NCI-H345 treated with DMSO at 0.1 percent for 48 hours (cell line): Measurements from ENCODE around the gene FHOD3.

ENCODE experiments used
- DNase-seq: peaks from one replicate; lab custom pipeline; 2025; ENCODE audit not compliant: unreplicated experiment; lab: John Stamatoyannopoulos, UW

FHOD3 gene

DNA sequence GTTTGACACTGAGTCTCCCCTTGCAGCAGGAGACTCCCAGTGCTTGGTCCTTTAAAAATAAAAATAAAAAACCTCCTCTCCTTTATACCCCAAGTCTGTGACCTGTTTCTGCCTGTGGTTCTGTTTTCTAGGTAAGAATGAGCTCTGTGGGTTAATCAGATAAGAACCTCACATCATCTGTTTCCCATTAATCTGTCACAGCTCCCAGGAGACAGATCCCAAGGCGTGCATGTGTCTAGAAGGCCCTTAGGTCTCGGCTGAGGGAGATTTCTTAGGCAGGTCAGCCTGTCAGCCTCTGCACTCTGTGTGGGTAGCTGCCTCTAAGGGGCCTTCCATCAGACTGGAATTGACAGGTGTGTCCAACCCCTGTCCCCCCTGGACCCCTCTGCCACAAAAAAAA lies 80.7 kb downstream of the FHOD3 start:
- DNase-seq, result no peak

DNA sequence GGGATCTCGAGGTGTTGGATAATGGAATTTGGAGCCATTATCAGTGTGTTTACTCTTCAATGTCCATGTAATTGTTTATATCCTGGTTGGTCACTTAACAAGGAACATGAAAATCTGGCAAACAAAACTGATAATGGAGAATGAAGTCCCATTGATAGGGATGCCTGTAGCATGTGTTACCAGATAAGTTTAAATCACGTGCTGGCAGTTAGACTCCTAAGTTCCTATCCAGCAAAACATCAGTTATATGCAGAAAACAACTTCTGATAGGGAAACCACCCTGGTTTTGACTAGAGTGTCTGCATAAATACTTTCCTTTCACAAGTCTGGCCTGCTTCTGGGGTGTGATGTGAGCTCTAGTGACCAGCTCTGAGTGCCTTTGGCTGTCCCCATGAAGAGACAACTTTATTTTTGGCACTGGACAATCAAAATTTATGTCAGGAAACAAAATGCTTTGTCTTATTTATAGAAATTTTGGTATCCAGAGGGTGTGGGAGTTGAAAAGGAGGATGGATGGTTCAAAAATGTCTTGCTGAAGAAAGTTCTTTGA lies 82.0 kb downstream of the FHOD3 start:
- DNase-seq, result no peak

DNA sequence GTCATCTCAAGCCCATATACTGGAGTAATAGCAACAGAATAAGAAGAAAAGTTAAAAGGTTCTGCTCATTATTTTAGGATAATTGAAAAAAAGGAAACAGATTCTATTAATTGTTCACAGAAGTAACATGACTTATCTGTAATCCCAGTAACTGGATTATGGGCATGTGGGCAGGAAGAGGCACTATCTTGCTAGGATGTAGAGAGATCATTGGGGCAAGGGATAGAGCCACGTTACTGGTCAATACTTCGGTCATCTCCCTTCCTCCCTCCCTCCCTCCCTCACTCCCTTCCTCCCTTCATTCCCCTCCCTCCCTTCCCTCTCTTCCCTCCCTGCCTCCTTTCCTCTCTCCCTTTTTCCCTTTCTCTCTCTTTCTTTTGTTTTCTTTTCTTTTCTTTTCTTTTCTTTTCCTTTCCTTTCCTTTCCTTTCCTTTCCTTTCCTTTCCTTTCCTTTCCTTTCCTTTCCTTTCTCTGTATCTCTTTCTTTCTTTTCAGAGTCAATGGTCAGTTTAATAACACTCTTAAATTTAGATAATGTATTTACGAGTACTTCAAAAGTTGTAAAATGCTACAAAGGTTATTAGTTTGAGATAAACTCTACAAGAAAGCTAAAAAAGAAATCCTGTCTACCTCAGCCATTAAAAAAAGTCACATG lies 82.8 kb downstream of the FHOD3 start:
- no peak for DNase-seq

DNA sequence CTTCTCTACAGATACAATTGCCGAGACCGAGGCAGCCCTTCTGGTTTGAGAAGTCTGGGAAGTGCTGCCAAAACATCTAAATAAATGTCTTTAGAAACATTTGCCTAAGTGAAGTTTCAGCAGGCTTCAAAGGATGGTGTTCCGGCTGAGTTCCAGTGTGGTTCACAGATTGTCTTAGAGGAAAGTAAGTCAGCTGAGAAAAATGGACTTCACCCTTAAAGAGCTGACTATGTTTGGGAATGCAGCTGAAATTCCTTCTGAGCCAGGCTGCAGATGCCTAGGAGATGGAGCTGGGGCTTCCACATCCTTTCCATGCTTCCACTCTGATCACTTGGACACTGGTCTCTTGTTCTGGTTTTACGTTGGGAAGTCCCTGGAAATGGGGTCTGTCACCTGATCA lies 83.6 kb downstream of the FHOD3 start:
- no peak for DNase-seq

DNA sequence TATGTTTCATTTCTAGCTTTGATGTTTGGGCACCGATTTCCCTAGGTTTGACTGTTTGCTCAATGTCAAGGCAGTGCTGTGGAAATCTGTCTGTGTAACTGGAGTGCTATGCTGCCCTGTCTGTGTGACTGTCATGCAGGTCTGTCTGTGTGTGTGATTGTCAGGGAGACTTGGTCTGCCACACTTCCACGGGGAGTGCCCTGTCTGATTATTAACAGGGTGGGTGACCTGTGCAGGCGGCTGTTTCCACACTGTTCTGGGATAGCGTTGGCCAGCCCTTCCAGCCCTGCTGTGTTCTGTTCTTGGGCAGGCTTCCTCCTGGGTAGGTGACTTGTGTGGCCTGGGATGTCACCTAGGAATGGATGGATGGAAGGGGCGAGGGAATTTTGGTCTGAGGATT lies 85.3 kb downstream of the FHOD3 start:
- no peak for DNase-seq

DNA sequence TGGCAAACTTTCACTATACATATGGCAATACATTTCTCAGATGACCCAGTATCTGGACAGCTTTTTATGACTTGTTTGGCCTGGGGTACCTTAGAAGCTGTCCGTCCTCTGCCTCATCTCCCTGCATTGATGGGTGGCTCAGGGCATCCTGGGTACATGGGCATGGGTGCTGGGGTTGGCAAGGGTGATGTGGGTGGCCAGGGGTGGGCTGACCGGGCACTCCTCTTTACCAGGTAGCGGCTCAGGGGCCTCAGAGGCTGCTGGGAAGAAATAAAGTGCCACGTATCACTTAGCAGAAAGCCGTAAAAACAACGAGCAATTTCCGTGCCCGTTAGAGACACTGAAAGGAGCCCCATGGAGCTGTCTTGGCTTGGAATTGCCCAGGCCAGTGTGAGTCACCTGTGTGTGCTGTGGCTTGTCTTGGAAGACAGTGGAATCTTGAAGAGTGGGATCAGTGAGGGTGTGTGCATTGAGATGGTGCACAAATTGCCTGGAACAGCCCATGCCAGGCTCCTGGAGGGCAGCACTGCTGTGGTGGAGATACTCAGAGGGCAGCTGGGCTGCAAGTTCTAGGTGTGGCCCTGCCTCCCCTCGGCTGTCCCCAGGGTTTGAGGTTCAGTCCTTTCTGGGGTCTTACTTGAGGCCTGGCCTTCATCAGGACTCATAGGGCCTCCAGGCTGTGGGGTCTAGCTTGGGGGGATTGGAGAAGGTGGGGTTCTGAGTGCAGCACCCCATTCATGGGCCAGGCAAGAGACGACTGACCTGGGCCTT lies 88.8 kb downstream of the FHOD3 start:
- no peak for DNase-seq

DNA sequence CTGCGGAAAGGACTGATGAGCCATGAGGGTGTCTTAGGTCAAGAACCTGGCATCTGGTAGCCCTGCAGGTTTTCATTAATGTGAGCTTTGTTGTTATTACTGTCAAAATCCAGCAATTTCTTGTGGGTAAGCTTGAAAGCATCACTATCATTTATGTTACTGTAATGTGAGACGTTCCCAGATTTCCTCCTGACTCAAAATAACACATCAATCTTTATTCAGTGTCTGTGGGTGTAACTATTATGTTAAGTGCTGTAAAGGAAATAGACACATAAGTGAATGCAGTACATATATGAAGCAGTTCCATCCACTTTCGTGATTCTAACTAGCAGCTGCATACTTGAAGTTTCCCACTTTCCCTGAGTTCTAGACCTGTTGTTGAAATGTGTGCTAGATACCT lies 89.8 kb downstream of the FHOD3 start:
- no peak for DNase-seq

DNA sequence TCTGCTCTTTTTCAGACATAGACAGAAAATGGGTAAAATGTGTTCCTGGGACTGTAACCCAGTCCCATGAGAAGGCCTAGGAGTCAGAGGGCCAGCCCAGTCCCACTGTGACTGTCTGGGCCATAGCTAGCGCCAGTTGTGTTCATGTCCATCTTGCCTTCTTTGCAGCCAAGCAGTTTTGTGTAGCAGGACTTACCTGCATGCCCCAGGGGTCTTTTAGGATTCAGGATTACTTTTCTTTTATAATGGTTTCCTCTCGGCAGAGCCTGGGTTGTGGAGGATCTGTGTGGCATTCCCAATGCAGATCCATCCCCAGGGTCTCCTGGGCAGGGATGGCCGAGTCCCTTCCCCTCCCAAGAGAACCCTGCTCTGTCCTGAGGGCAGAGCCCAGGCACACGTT lies 90.8 kb downstream of the FHOD3 start:
- no peak for DNase-seq

DNA sequence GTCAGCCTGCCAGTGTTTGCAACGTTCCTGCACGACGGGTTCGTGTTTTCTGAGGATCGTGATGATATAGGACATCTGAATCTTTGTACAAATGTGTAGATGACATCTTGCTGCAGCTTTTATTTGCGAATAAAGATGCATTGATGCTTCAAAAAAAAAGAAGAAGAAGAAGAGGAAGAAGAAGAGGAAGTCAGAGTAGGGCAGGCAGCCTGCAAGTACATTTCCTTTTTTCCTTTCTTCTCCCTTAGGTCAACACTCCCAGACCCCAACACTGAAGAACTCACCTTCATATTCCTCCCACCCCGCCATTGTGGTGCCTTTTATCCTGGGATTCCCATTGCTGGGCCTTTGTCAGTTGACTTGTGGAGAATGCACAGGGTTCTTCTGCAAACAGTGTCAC lies 91.5 kb downstream of the FHOD3 start:
- no peak for DNase-seq

DNA sequence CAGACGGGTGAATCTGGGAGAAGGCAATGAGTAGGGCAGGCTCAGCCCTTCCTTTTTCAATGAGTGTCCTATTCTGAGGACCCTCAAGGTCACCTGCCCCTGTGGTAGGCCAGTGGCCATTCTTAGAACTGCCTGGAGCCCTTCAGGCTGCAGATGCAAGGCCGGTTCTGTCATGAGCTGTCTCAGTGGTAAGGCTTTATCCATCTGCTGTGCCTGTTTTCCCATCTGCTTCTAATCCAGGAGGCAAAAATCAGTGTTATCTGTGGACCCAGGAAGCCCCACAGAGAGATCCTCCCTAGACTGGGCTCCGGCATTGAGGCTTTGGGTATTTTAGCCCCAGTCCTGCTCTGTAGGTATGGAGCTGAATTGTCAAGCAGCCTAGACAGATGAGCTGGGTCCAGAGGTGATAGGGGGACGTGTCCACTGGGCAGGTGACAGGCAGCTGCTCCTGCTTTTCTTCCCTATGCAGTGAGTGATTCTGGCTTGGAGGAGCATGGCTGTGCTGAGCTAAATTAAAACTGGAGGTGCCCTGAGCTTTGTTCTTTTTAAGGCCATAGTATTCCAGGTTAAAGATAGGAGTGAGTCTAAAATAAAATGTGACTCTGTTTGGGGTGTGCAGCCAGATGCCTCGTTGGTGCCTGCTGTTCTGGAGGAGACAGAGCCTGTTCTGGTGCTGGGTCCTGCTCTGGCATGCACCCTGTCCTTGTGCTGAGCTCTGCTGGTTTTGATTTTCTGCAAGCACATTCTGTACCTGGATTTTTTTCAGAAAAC lies 92.5 kb downstream of the FHOD3 start:
- no peak for DNase-seq

DNA sequence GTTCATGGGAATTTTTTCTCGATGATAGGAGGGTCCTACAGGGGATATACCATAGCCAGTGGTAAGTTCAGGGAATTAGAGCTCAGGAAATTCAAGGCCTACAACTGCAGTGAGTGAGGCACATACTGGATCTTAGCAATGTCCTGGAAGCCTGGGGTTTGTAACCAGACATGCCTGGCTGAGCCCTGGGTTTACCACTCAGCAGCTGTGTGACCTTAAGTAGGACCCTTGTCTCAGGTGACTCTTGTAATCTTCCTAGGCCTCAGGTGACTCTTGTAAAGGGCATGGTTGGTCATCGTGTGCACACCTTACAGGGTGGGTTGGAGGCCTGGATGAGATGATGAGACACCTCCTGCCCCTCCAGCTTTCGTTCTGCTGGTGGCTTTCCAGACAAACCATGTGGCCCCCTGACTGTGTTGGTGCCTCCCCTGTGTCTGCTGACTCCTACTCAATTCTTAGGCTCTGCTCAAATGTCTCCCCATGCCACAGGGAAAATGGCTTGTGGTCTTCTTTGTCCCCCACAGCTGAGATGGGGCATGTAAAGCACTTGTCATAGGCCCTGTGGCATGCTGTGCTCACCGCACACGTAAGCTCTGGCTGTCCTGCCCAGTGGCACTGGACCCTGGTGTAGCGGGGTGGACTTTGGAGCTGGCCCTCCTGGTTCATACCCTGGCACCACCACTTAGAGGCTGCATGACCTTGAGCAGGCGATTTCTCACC lies 94.1 kb downstream of the FHOD3 start:
- no peak for DNase-seq

DNA sequence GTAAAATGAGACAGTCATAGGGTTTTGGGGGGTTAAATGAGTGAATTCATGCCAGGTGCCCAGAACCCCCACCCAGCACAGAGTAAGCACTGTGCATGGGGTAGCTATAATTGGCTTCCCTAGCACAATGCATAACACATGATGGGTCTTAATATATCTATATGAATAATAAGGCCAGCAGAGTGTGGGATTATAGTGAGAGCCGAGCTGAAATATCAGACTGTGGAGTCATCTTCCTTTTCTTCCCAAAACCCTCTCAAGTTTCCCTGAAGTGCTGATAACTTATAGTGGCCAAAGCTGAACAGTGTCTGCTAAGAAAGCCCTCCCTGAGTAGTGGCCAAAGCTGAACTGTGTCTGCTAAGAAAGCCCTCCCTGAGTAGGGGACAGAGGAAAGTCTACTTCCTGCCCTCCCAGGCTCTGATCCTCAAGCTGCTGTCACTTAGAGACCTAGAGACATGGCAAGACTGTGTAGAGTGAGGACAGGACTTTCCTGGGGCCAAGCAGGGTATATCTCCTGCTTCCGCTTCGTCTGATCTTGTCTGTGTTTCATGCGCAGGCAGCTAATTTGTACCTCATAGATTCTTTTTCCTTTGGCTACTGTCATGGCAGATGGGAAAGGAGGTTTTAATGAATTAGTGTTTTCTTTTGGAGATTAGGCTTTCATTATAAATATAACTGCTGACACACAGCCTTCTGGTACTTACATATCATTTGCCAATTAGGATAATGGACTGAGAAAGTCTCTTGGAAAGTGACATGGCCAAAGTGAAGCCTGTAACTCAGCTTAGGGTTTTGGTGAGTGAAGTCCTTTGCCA lies 94.9 kb downstream of the FHOD3 start:
- no peak for DNase-seq

DNA sequence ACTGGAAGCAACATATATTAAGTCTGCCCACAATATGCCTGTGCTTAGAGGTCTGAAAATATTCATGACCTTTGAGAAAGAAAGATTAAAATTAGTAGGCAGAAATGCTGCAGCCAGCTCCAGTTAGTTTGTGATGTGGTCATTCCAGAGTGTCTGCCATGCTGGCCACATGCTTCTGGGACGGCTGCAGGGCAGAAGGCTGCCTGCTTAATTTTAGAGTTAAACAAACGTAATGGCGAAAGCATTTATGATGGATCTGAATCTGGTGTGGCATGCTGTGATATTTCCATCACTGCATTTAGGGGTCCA lies 95.4 kb downstream of the FHOD3 start:
- no peak for DNase-seq

DNA sequence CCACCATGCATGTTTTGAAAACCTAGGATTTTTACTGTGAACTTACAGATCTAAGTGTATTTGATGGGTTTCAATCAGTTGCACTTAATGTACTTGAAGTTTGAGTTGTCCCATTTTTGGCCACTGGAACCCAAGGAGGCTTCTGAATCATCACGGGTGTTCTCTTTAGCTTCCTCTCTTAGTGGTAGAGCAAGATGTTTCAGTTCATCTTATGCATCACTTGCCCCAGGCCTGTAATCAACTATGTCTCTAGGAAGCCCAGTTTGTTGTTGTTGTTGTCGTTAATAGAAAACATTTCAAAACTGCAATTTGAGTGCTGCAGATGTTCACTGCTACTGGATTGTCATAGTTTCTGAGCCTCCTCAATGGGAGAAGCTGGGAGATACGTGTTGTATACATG lies 97.0 kb downstream of the FHOD3 start:
- DNase-seq, result no peak

DNA sequence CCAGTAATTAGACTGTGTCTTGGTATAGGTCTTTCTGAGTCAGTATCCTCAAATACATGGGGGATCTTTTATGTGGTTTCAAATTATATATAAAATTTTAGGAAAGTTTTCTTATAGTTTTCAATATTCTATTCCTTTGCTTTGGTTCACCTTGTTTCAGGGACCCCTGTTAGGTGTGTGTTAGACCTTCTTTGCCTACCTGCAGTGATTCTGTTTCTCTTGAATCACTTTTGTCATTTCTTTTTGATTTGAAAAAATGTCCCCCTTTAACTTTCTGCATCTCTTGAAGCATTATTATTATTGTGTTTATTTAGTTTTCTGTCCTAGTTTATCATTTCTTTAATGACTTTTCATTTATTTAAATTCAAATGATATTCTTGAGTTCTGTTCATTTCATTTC lies 98.7 kb downstream of the FHOD3 start:
- DNase-seq, result no peak

DNA sequence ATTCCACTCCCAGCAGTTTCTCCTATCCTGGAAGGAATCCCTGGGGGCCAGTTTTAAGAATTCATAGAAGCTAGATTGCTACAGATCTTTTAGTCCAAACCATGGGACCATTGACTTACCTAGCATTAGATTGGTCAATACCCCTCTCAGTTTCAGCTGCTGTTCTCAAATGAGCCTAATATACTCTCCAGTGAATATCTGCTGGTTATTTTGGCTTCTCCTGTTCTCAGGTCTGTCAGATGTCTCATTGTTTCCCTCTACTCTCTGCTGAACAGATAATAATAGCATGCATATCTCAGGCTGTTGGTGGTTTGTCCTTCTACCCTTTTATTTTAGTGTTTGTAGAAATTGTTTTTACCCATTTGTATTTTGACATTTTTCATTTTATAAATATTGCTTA lies 99.5 kb downstream of the FHOD3 start:
- no peak for DNase-seq

DNA sequence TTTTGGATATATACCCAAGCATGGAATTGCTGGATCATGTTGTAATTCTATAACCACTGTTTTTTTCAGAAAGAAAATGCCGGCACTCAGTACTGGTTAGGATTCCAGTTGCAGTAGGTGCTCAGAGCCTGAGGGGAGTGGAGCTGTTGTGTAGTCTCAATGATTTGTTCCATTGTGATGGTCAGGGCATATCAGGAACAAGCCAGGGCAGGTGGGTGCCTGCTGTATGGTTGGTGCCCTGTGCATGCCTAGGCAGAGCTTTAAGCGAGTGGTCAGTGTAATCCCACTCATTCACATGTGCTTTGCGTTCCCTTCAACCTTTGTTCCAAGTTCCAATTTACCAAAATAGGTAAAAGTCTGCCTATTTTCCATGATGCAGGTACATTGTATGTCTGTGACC lies 100.9 kb downstream of the FHOD3 start:
- DNase-seq, result no peak

DNA sequence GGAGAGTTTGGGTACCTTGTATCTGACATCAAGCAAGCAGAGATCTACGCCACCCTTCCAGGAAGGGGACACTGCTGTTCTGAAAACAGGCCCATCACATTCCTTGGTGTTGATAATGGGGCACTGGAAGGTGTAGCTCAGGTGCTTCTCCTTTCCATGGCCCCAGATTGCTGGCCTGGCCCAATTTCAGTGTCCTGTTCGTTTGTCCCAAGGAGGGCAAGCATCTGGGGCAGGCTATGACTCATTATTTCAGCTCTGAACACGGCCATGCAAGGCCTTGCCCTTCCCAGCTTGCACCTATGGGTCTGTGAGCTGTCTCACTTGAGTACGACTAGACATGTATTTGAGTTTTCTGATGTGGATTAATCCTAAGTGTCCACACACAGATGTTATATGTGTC lies 101.5 kb downstream of the FHOD3 start:
- DNase-seq, result no peak

DNA sequence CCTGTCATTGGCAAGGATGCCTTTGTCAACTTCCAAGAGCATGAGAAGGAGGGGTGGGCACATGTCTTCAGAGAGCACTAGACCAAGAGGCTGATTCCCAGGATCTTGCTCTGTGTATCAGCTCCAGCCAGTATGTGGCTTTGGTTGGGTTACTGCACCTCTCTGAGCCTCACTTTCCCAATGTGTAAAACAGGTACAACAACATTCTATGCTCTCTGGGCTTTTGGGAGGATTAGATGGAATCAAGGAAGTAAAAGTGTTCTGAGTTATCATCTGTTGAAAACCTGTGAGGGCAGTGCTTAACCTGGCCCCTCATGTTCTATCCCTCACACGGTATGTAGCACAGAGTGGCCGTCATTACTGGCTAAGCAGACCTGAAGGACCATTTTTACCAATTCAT lies 103.9 kb downstream of the FHOD3 start:
- DNase-seq, result no peak

DNA sequence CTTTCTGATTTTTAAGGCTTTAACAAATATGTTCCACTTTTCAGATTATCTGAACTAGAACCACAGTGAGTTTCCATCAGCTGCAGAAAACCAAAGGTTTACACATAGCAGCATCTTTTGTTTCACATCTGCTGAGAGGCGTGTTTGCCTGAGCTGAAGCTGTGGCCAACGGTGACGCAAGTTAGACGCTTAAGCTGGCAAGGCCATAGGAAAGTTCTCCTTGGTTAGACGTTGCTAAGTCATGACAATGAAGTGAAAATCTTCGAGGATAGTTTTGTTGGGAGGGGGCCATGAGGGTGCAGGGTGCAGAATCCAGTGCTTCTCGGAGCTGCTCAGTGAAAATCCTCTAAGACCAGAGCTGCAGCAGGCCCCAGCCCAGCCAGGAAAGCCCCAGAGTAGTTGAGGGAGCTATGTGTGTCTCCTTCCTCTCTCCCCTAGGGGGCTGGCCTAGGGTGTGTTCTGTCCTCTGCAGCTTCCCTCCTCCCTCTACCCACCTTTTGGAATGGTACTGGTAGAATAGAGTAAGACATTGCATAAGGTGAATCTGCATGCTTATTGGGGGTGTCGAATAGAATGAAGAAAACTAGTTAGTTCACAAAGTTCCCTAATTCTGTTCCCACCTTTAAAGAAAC lies 105.4 kb downstream of the FHOD3 start:
- no peak for DNase-seq
